CD4-positive, alpha-beta T cell treated with Interleukin-2 at 100 ng/mL for 4 hours (primary cell): ENCODE results near the gene TYK2.

Experiments used
- DNase-seq: peaks from one replicate; pipeline ENCODE4 v3.0.0-alpha.2; 2020; ENCODE audit warnings: low spot score

TYK2 gene

DNA sequence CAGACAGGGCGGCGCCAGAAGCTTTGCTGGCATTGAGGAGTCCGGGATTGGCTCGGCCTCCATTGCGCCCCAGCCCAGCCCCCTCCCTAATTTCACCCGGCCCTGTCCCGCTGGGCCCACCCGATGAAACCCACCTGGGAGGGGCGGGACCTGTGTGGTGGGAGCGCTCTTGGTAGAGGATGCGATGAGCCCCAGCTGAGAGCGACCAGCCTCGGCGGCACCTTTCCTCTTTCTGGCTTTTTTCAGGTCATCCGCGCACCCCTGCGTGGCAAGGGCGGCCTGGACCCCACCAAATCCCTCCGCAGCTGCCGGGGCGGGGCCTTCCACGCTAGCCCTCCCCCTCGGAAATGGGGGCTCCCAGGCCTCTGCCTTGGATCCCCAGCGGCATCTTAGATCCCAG lies 70.9 kb downstream of the TYK2 start, which contains the start of gene ZGLP1:
Gene ZGLP1 (minus strand): TSS at position 393 of the 400 bp plus-strand sequence.
- DNase-seq = no peak

DNA sequence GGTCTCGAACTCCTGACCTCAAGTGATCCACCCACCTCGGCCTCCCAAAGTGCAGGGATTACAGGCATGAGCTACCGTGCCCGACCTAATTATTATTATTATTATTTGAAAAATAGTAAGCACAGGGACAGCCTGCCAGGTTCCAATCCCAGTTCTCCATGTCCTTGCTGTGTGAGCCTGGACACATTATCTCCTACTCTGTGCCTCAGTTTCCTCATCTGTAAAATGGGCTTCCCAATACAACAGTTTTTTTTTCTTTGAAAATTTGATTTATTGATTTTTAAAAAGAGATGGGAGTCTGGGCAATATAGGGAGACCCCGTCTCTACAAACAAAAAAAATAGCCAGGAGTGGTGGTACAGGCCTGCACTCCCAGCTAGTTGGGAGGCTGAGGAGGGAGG lies 74.0 kb downstream of the TYK2 start:
- no peak for DNase-seq

- no peak for DNase-seq
Measured at GRCh38 chr19:10305139-10305806, 75.1 kb downstream of the TYK2 start.
